WTC11 (cell line): ENCODE results near the gene EGLN2. TPM values are rescaled to one million over a fixed set of nuclear protein-coding genes. Genes with fewer than 3 reads are reported as not detected.
"Not testable (repeated sequence)": the region's sequence is repeated elsewhere in the genome, so short reads cannot be mapped to it uniquely, and the experiment has no call there.

Source experiments
- ATAC-seq: fragments of 200-7000 bp; cut with Tn5 transposase; 2 replicates; pipeline ENCODE4 v1.10.0; 2021; ENCODE audit warnings: mild to moderate bottlenecking, moderate library complexity
- CTCF ChIA-PET: fragments of 300-600 bp; sonication (Branson Sonifier 250); formaldehyde crosslinking; loops from one replicate; lab custom pipeline; 2021; ENCODE audit warnings: antibody characterized with exemption; lab: Charles Lee
- POLR2A ChIA-PET: fragments of 350-600 bp; sonication (Branson Sonifier 250); formaldehyde crosslinking; loops from one replicate; lab custom pipeline; 2021; ENCODE audit warnings: antibody characterized with exemption; lab: Charles Lee
- DNase-seq: peaks from one replicate; pipeline ENCODE4 v3.0.0; 2021; ENCODE audit warnings: low spot score
- H3K27ac Mint-ChIP-seq: 2 replicates; pipeline ENCODE4 v1.8.0; 2021; ENCODE audit warnings: mixed read lengths
- H3K27me3 Mint-ChIP-seq: 2 replicates; pipeline ENCODE4 v1.8.0; 2021; ENCODE audit warnings: low read depth, mild to moderate bottlenecking, moderate library complexity, mixed read lengths
- H3K36me3 Mint-ChIP-seq: 2 replicates; pipeline ENCODE4 v1.8.0; 2021; ENCODE audit warnings: mixed read lengths
- H3K4me1 Mint-ChIP-seq: 2 replicates; pipeline ENCODE4 v1.8.0; 2022; ENCODE audit warnings: mixed read lengths
- H3K4me3 Mint-ChIP-seq: 2 replicates; pipeline ENCODE4 v1.8.0; 2021; ENCODE audit warnings: mild to moderate bottlenecking, moderate library complexity, mixed read lengths
- H3K9me3 Mint-ChIP-seq: 2 replicates; pipeline ENCODE4 v1.8.0; 2021; ENCODE audit warnings: mixed read lengths
- ELF4 ChIP-seq: sonication (generic); formaldehyde crosslinking; IDR thresholded peaks from 2 replicates; pipeline ENCODE4 v1.8.1; 2022; ENCODE audit warnings: low read depth, mild to moderate bottlenecking, moderate library complexity, missing genetic modification reagents
- EMX1 ChIP-seq: fragments of 250-450 bp; sonication (Bioruptor Pico); IDR thresholded peaks from 2 replicates; pipeline ENCODE4 v1.8.0; 2021; ENCODE audit warnings: mild to moderate bottlenecking
- FOXJ3 ChIP-seq: sonication (generic); formaldehyde crosslinking; IDR thresholded peaks from 2 replicates; pipeline ENCODE4 v1.9.0; 2021; ENCODE audit warnings: missing genetic modification reagents, mild to moderate bottlenecking, borderline replicate concordance
- GABPB1 ChIP-seq: sonication (generic); formaldehyde crosslinking; IDR thresholded peaks from 2 replicates; pipeline ENCODE4 v1.8.1; 2023; ENCODE audit warnings: mild to moderate bottlenecking, missing genetic modification reagents
- NFYB ChIP-seq: sonication (generic); formaldehyde crosslinking; conservative IDR thresholded peaks from 2 replicates; pipeline ENCODE4 v1.8.0; 2022; ENCODE audit warnings: low read depth, missing genetic modification reagents
- OVOL2 ChIP-seq: fragments of 250-450 bp; sonication (Bioruptor Pico); IDR thresholded peaks from 2 replicates; pipeline ENCODE4 v1.9.0; 2021; ENCODE audit warnings: mild to moderate bottlenecking, borderline replicate concordance
- PRDM15 ChIP-seq: sonication (generic); formaldehyde crosslinking; IDR thresholded peaks from 2 replicates; pipeline ENCODE4 v1.8.0; 2022; ENCODE audit warnings: missing genetic modification reagents
- TCF7 ChIP-seq: sonication (generic); formaldehyde crosslinking; IDR thresholded peaks from 2 replicates; pipeline ENCODE4 v1.8.0; 2022; ENCODE audit warnings: mild to moderate bottlenecking, low read depth, missing genetic modification reagents, moderate library complexity
- TP53 ChIP-seq: sonication (generic); formaldehyde crosslinking; IDR thresholded peaks from 2 replicates; pipeline ENCODE4 v1.8.1; 2023; ENCODE audit warnings: mild to moderate bottlenecking, missing genetic modification reagents
- ZBTB21 ChIP-seq: sonication (generic); formaldehyde crosslinking; IDR thresholded peaks from 2 replicates; pipeline ENCODE4 v1.8.1; 2023; ENCODE audit warnings: mild to moderate bottlenecking, missing genetic modification reagents, borderline replicate concordance
- ZNF416 ChIP-seq: fragments of 250-450 bp; sonication (Bioruptor Pico); IDR thresholded peaks from 2 replicates; pipeline ENCODE4 v1.9.0; 2021; ENCODE audit warnings: mild to moderate bottlenecking, inconsistent platforms
- ZSCAN18 ChIP-seq: fragments of 250-450 bp; sonication (Bioruptor Pico); IDR thresholded peaks from 2 replicates; pipeline ENCODE4 v2.1.2; 2022; ENCODE audit warnings: mild to moderate bottlenecking, moderate library complexity
- total RNA-seq: library from RNA; stranded (reverse); gene quantifications from 3 replicates; pipeline ENCODE4 v1.2.3, GENCODE V29; 2021
- TF ChIP-seq, protein P1 (sequence below): sonication (generic); formaldehyde crosslinking; IDR thresholded peaks from 2 replicates; pipeline ENCODE4 v1.8.1; 2023; ENCODE audit warnings: mild to moderate bottlenecking, missing genetic modification reagents, moderate library complexity
- TF ChIP-seq, protein P2 (sequence below): fragments of 250-450 bp; sonication (Bioruptor Pico); IDR thresholded peaks from 2 replicates; pipeline ENCODE4 v1.9.0; 2021; ENCODE audit warnings: mild to moderate bottlenecking

The EGLN2 gene
- total RNA-seq, 1 experiment from 2014 or later = 102 TPM

- no peak for TF ChIP-seq PRDM15 (CRISPR knock-in tag)
- no peak for TF ChIP-seq GABPB1 (CRISPR knock-in tag)
- TF ChIP-seq EMX1 (CRISPR knock-in tag) = no peak
- no peak for TF ChIP-seq ZBTB21 (CRISPR knock-in tag)
- TF ChIP-seq, protein P1, sequence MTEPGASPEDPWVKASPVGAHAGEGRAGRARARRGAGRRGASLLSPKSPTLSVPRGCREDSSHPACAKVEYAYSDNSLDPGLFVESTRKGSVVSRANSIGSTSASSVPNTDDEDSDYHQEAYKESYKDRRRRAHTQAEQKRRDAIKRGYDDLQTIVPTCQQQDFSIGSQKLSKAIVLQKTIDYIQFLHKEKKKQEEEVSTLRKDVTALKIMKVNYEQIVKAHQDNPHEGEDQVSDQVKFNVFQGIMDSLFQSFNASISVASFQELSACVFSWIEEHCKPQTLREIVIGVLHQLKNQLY (CRISPR knock-in tag) = no peak
- TF ChIP-seq TCF7 (CRISPR knock-in tag) = no peak
- no peak for TF ChIP-seq ELF4 (CRISPR knock-in tag)
- no peak for TF ChIP-seq NFYB (CRISPR knock-in tag)
- TF ChIP-seq OVOL2 (CRISPR knock-in tag) = no peak
- no peak for TF ChIP-seq ZNF416 (CRISPR knock-in tag)
- no peak for TF ChIP-seq TP53 (CRISPR knock-in tag)
- no peak for TF ChIP-seq ZSCAN18 (CRISPR knock-in tag)
- no peak for TF ChIP-seq FOXJ3 (CRISPR knock-in tag)
- TF ChIP-seq, protein P2, sequence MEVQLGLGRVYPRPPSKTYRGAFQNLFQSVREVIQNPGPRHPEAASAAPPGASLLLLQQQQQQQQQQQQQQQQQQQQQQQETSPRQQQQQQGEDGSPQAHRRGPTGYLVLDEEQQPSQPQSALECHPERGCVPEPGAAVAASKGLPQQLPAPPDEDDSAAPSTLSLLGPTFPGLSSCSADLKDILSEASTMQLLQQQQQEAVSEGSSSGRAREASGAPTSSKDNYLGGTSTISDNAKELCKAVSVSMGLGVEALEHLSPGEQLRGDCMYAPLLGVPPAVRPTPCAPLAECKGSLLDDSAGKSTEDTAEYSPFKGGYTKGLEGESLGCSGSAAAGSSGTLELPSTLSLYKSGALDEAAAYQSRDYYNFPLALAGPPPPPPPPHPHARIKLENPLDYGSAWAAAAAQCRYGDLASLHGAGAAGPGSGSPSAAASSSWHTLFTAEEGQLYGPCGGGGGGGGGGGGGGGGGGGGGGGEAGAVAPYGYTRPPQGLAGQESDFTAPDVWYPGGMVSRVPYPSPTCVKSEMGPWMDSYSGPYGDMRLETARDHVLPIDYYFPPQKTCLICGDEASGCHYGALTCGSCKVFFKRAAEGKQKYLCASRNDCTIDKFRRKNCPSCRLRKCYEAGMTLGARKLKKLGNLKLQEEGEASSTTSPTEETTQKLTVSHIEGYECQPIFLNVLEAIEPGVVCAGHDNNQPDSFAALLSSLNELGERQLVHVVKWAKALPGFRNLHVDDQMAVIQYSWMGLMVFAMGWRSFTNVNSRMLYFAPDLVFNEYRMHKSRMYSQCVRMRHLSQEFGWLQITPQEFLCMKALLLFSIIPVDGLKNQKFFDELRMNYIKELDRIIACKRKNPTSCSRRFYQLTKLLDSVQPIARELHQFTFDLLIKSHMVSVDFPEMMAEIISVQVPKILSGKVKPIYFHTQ (CRISPR knock-in tag) = no peak
These were observed 23.2 kb downstream of the EGLN2 start (continued) for GRCh38 chr19:40822161-40822560.

DNA sequence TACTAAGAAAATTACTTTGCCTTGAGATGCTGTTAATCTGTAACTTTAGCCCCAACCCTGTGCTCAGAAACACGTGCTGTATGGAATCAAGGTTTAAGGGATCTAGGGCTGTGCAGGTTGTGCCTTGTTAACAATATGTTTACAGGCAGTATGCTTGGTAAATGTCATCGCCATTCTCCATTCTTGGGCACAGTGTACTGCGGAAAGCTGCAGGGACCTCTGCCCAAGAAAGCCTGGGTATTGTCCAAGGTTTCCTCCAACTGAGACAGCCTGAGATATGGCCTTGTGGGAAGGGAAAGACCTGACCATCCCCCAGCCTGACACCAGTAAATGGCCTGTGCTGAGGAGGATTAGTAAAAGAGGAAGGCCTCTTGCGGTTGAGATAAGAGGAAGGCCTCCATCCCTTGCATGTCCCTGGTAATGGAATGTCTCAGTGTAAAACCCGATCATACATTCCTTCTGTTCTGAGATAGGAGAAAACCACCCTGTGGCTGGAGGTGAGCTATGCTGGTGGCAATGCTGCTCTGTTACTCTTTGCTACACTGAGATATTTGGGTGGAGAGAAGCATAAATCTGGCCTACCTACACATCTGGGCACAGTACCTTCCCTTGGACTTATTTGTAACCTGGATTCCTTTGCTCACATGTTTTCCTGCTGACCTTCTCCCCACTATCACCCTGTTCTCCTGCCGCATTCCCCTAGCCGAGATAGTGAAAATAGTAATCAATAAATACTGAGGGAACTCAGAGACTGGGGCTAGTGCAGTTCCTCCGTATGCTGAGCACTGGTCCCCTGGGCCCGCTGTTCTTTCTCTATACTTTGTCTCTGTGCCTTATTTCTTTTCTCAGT is 23.9 kb downstream of the EGLN2 start:
- H3K27me3 Mint-ChIP-seq, H3K4me3 Mint-ChIP-seq, H3K27ac Mint-ChIP-seq, DNase-seq, ATAC-seq, H3K9me3 Mint-ChIP-seq, POLR2A ChIA-PET, H3K36me3 Mint-ChIP-seq: not testable (repeated sequence)
- peaks cover 16% of the 10 kb centered on the region for H3K4me1 Mint-ChIP-seq
- CTCF ChIA-PET = interaction anchor here (0.7 kb wide), 1 partner anchor 16 kb away, joined by 4 read pairs; no protein-coding TSS in a partner anchor

GRCh38 chr19:40824916-40825315 is 25.9 kb downstream of the EGLN2 start:
- ATAC-seq, POLR2A ChIA-PET, DNase-seq, H3K27me3 Mint-ChIP-seq, H3K4me1 Mint-ChIP-seq, H3K36me3 Mint-ChIP-seq, H3K9me3 Mint-ChIP-seq, H3K27ac Mint-ChIP-seq, H3K4me3 Mint-ChIP-seq: not testable (repeated sequence)
- CTCF ChIA-PET = interaction anchor here (0.8 kb wide), 1 partner anchor 12 kb away, joined by 3 read pairs; no protein-coding TSS in a partner anchor

DNA sequence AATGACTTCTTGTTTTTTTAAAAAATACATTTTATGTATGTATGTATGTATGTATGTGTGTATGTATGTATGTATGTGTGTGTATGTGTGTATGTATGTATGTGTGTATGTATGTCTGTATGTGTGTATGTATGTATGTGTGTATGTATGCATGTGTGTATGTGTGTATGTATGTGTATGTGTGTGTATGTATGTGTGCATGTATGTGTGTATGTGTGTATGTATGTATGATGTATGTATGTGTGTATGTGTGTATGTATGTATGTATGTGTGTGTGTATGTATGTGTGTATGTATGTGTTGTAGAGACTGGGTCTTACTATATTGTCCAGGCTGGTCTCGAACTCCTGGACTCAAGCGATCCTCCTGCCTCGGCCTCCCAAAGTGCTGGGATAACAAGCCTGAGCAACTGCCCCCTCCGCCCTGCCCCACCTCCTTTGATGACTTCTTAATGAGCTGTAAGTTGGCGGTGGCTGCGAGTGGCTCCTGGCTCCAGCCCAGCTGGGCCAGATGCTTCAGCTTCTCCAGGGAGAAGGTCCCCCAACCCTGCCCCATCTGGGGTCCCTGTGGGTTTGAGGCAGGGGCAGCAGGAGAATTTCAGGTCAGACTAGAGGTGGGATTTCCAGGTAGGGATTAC is 26.6 kb downstream of the EGLN2 start:
- H3K27ac Mint-ChIP-seq, H3K9me3 Mint-ChIP-seq, DNase-seq, ATAC-seq, H3K4me1 Mint-ChIP-seq, H3K4me3 Mint-ChIP-seq, POLR2A ChIA-PET, H3K36me3 Mint-ChIP-seq, H3K27me3 Mint-ChIP-seq, CTCF ChIA-PET: not testable (repeated sequence)

DNA sequence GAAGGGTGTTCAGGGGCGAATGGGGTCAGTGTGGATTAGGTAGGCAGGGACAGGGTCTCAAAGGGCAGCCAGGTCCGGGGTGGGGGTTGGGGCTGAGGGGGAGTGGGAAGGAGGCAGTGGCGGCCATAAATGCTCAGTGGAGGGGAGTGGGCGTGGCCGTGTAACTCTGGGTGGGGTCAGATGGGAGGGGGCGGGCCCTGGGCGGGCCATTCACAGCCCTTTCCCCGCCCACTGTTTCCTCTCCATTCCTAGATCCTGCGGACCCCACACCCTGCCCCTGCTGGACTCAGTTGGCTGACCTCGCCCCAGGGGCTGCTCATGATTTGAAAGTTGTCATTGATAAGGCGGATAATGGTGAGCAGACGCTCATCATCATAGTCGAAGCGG is 27.3 kb downstream of the EGLN2 start:
- H3K4me1 Mint-ChIP-seq, H3K27ac Mint-ChIP-seq, H3K36me3 Mint-ChIP-seq, H3K4me3 Mint-ChIP-seq, POLR2A ChIA-PET, H3K27me3 Mint-ChIP-seq, H3K9me3 Mint-ChIP-seq, CTCF ChIA-PET, DNase-seq: not testable (repeated sequence)
- ATAC-seq = peak; percentile 81
